HUES64 (cell line): ENCODE data around the gene ZMAT2. TPM values are rescaled to one million over a fixed set of nuclear protein-coding genes. Genes with fewer than 3 reads are reported as not detected.
"Not testable (repeated sequence)": the region's sequence is repeated elsewhere in the genome, so short reads cannot be mapped to it uniquely, and the experiment has no call there.

Experiments
- H3K27ac ChIP-seq: 2 replicates; pipeline ENCODE4 v1.7.0; 2013; ENCODE audit warnings: low read depth, low read length, inconsistent platforms
- H3K27me3 ChIP-seq: 2 replicates; pipeline ENCODE4 v1.6.1; 2013; ENCODE audit warnings: mild to moderate bottlenecking, low read length; ENCODE audit not compliant: insufficient read depth
- H3K36me3 ChIP-seq: 2 replicates; pipeline ENCODE4 v1.6.1; 2013; ENCODE audit warnings: mild to moderate bottlenecking, low read length; ENCODE audit not compliant: insufficient read depth
- H3K4me1 ChIP-seq: 2 replicates; pipeline ENCODE4 v1.6.1; 2013; ENCODE audit warnings: mild to moderate bottlenecking, low read length, moderate library complexity; ENCODE audit not compliant: insufficient read depth
- H3K4me3 ChIP-seq: 2 replicates; pipeline ENCODE4 v1.5.1; 2013; ENCODE audit warnings: mild to moderate bottlenecking, low read length, moderate library complexity
- H3K9ac ChIP-seq: 2 replicates; pipeline ENCODE4 v1.6.1; 2013; ENCODE audit warnings: mild to moderate bottlenecking, low read depth, low read length
- H3K9me3 ChIP-seq: 2 replicates; pipeline ENCODE4 v1.6.1; 2013; ENCODE audit warnings: low read depth, low read length; ENCODE audit not compliant: insufficient read depth
- WGBS: fragments of 150-250, 120-280 bp; methylation state at CpG from one replicate; pipeline ENCODE4 v1.1.7; 2013; ENCODE audit warnings: missing lambda C conversion rate; 5-methylcytosine and 5-hydroxymethylcytosine counted together
- polyA plus RNA-seq, 2 experiments: library from polyadenylated mRNA; stranded (reverse); fragments of 50-300 nt; gene quantifications; one replicate each; pipeline ENCODE4 v1.2.3, GENCODE V29; 2013

The ZMAT2 gene
- polyA plus RNA-seq (2013, experiment 1 of 2) = 60.9 TPM
- 69.2 TPM for polyA plus RNA-seq (2013, experiment 2 of 2)

DNA sequence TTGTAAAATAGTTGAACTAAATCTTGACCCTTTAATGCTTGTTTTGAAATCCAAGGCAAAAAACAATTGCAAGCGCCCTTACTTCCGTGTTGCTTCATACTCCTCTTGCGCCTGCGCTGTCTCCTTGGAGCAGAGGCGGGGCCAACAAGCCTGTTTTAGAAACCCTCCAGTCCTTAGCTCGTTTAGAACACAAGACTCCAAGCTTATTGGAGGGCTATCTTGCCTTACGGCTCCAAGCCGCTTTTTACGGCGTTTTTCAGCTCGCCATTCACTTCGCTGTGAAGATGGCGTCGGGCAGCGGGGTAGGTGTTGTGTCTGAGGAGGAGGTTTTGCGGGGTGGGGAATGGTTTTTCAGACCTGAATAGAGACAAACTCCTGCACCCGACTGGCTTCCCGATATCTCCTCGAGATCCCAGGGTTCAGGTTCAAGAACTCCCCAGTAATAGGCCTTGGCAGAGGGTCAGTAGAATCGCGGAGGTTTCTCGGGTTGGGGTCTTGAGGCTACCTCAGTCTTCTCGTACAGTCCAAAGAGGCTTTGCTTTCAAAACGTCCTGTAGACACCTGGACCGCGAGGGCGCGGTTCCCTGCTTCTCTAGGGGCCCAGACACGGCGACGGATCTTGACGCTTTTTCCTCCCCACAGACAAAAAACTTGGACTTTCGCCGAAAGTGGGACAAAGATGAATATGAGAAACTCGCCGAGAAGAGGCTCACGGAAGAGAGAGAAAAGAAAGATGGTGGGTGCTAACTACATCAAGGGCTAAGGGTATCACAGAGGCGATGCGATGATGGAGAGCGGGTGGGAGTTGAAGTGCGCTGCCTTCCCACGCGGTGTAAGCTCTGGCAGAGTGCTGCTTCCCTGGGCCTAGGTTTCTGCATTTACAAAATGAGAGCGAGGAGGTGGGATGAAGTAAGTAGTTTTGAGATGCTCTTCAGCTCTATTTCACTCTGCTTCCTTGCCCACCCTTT is at the start of gene ZMAT2:
Gene ZMAT2 (plus strand): TSS at position 271 of the 968 bp plus-strand sequence. CDS start 14 bp downstream, at position 285.
- peak within 1 kb of the TSS; percentile 91 for H3K9ac ChIP-seq
- H3K36me3 ChIP-seq = peaks cover 80% of the 10 kb centered on the region
- H3K9me3 ChIP-seq = no peaks in the 10 kb centered on the region
- WGBS = 4% methylated on average over 44 of the region's 44 CpGs
- H3K27ac ChIP-seq = peak within 1 kb of the TSS; percentile 65
- H3K4me3 ChIP-seq = peak within 1 kb of the TSS; percentile 98
- H3K27me3 ChIP-seq = no peaks in the 10 kb centered on the region
- H3K4me1 ChIP-seq = no peaks in the 10 kb centered on the region

DNA sequence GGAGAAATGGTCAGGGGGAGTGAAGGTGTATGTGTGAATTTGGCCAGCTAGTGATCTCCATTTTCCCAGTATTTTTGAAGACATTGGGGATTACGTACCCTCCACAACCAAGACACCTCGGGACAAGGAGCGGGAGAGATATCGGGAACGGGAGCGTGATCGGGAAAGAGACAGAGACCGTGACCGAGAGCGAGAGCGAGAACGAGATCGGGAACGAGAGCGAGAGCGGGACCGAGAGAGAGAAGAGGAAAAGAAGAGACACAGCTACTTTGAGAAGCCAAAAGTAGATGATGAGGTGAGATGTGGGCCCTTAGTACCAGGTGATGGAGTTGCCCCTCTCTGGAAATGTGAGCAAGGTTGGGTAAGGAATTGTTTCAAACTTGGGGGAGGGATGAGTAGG is 41.4 kb upstream of the ZMAT2 start:
- H3K36me3 ChIP-seq = peaks cover 91% of the 10 kb centered on the region
- H3K4me1 ChIP-seq = no peaks in the 10 kb centered on the region
- H3K27ac ChIP-seq = no peak overlapping the region
- H3K4me3 ChIP-seq = no peak overlapping the region
- H3K27me3 ChIP-seq = no peaks in the 10 kb centered on the region
- WGBS = 96% methylated on average over 17 of the region's 17 CpGs
- H3K9ac ChIP-seq = no peak overlapping the region
- no peaks in the 10 kb centered on the region for H3K9me3 ChIP-seq

GRCh38 chr5:140660371-140660770 is 39.9 kb upstream of the ZMAT2 start:
- H3K4me3 ChIP-seq, H3K27me3 ChIP-seq, H3K9me3 ChIP-seq, H3K27ac ChIP-seq, H3K4me1 ChIP-seq, H3K9ac ChIP-seq: not testable (repeated sequence)
- 92% methylated on average over 6 of the region's 6 CpGs for WGBS
- H3K36me3 ChIP-seq = peaks cover 76% of the 10 kb centered on the region

- Histone ChIP-seq H3K27ac (no peak overlapping the region), H3K4me1 (no peaks in the 10 kb centered on the region), H3K27me3 (no peaks in the 10 kb centered on the region), H3K4me3 (peak overlapping the region; percentile 77), H3K9ac (peak overlapping the region; percentile 57), H3K36me3 (peaks cover 68% of the 10 kb centered on the region), H3K9me3 (no peaks in the 10 kb centered on the region)
- 67% methylated on average over 18 of the region's 18 CpGs for WGBS
These were observed 36.3 kb upstream of the ZMAT2 start for GRCh38 chr5:140664030-140664358.

GRCh38 chr5:140664359-140665119 is 35.7 kb upstream of the ZMAT2 start, which contains the start of gene WDR55:
TSS of gene WDR55 (plus strand) at chr5:140664904. CDS start at chr5:140664913, 9 bp downstream.
- Histone ChIP-seq H3K9me3 (no peaks in the 10 kb centered on the region), H3K4me1 (no peaks in the 10 kb centered on the region), H3K27ac (peak within 1 kb of the TSS; percentile 58; the same call in 1 of the 2 replicates), H3K27me3 (no peaks in the 10 kb centered on the region), H3K4me3 (peak within 1 kb of the TSS; percentile 77), H3K36me3 (peaks cover 68% of the 10 kb centered on the region), H3K9ac (peak within 1 kb of the TSS; percentile 70)
- WGBS = under 1% methylated on average over 54 of the region's 54 CpGs

- H3K27ac ChIP-seq, H3K4me1 ChIP-seq, H3K9me3 ChIP-seq, H3K27me3 ChIP-seq, H3K4me3 ChIP-seq, H3K9ac ChIP-seq: not testable (repeated sequence)
- 92% methylated on average over 3 of the region's 4 CpGs for WGBS
- peaks cover 76% of the 10 kb centered on the region for H3K36me3 ChIP-seq
These were observed 29.2 kb upstream of the ZMAT2 start for GRCh38 chr5:140671035-140671434.

GRCh38 chr5:140671472-140672125 is 28.6 kb upstream of the ZMAT2 start:
- Histone ChIP-seq H3K36me3 (peaks cover 80% of the 10 kb centered on the region), H3K27ac (no peak overlapping the region; the same call in 1 of the 2 replicates), H3K4me3 (no peak overlapping the region), H3K4me1 (no peaks in the 10 kb centered on the region), H3K9ac (no peak overlapping the region), H3K9me3 (no peaks in the 10 kb centered on the region), H3K27me3 (no peaks in the 10 kb centered on the region)
- WGBS = 98% methylated on average over 6 of the region's 7 CpGs

DNA sequence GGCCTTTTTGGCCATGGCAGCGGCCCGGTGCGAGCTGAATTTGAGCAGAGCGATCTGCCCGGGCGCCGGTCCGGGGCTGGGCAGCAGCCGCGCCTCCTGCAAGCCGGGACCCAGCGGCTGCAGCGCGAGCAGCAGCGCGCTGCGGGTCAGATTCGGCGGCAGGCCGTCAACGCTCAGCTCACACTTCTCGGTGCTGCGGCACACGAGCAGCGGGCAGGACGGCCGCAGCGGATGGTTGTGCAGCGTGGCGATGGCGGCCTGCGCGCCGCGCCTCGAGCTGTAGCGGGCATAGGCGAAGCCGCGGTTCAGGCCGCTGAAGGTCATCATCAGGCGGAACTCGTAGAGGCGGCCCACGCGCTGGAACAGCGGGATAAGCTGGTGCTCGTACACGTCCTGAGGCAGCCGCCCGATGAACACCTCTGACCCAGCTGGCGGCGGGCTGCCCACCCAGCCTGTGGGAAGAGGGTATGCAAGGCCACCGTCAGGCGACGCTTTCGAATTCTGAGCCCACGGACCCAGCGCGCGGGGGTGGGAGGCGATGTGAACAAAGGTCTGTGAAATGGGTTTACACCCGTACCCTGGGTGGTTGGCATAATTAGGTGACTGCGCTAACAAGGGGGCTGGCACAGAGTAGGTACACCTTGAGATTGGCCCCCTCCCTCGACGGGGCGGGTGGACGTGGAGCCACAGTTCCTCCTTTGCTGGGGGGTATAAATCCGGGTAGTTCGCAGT is 27.6 kb upstream of the ZMAT2 start:
- no peaks in the 10 kb centered on the region for H3K9me3 ChIP-seq
- H3K27ac ChIP-seq = no peak overlapping the region
- peaks cover 80% of the 10 kb centered on the region for H3K36me3 ChIP-seq
- WGBS = 95% methylated on average over 70 of the region's 70 CpGs
- no peak overlapping the region for H3K4me3 ChIP-seq
- H3K27me3 ChIP-seq = no peaks in the 10 kb centered on the region
- H3K9ac ChIP-seq = no peak overlapping the region
- H3K4me1 ChIP-seq = no peaks in the 10 kb centered on the region

- Histone ChIP-seq H3K4me3 (no peak within 1 kb of the TSS), H3K36me3 (peaks cover 81% of the 10 kb centered on the region), H3K9me3 (no peaks in the 10 kb centered on the region), H3K27me3 (no peaks in the 10 kb centered on the region), H3K9ac (no peak within 1 kb of the TSS), H3K4me1 (no peaks in the 10 kb centered on the region), H3K27ac (no peak within 1 kb of the TSS)
- 94% methylated on average over 44 of the region's 45 CpGs for WGBS
These were observed 26.9 kb upstream of the ZMAT2 start, which contains the start of gene DND1 for GRCh38 chr5:140673187-140673976. TSS of gene DND1 (minus strand) at chr5:140673576. CDS start at chr5:140673542, 34 bp downstream.

DNA sequence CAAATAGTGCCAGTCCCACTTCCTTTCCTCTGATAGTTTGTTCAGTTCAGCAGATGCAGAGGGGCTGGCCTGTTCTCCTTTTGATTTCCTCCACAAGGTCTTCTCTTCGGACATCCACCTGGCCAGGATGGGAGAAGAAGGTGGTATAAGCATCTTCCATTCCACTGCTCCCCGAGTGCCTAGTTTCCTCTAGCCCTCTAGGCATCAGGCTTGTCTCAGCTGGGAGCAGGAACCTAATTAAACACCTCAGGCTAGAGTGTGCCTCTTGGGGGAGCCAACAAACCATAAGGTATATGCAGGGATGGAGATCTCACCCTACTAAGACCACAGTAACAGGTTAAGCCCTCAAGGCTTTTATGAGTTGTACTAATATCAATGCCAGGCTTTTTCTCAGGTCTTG is 26.0 kb upstream of the ZMAT2 start:
- Histone ChIP-seq H3K27ac (no peak overlapping the region), H3K36me3 (peaks cover 78% of the 10 kb centered on the region), H3K4me3 (no peak overlapping the region), H3K9ac (no peak overlapping the region), H3K4me1 (no peaks in the 10 kb centered on the region), H3K9me3 (no peaks in the 10 kb centered on the region), H3K27me3 (no peaks in the 10 kb centered on the region)
- 100% methylated on average over 1 of the region's 2 CpGs for WGBS
